GM18511 (cell line): ENCODE measurements around the gene NUDT16L1.

Experiments used
- ATAC-seq: cut with Tn5 transposase; IDR thresholded peaks from one replicate; pipeline ENCODE4 v1.9.1; 2021; ENCODE audit warnings: mild to moderate bottlenecking, moderate library complexity; ENCODE audit not compliant: unreplicated experiment

The NUDT16L1 gene

GRCh38 chr16:4693956-4694641 is 737 bp downstream of the NUDT16L1 start:
- ATAC-seq: peak; percentile 27

GRCh38 chr16:4694642-4695451 is 1.5 kb downstream of the NUDT16L1 start:
- ATAC-seq: no peak

- no peak for ATAC-seq
These were observed 2.3 kb downstream of the NUDT16L1 start for GRCh38 chr16:4695473-4696171.

- no peak for ATAC-seq
These were observed 3.0 kb downstream of the NUDT16L1 start for GRCh38 chr16:4696172-4696904.

GRCh38 chr16:4696905-4697847 is 3.8 kb downstream of the NUDT16L1 start:
- no peak for ATAC-seq

- no peak for ATAC-seq
These were observed 4.5 kb downstream of the NUDT16L1 start for GRCh38 chr16:4697848-4698291.

- ATAC-seq: no peak
These were observed 5.1 kb downstream of the NUDT16L1 start for GRCh38 chr16:4698321-4699045.

GRCh38 chr16:4699046-4699556 is 5.7 kb downstream of the NUDT16L1 start:
- no peak for ATAC-seq

GRCh38 chr16:4700380-4700996 is 7.1 kb downstream of the NUDT16L1 start:
- no peak for ATAC-seq

- ATAC-seq: no peak
These were observed 7.8 kb downstream of the NUDT16L1 start for GRCh38 chr16:4700997-4701743.

GRCh38 chr16:4701791-4702465 is 8.6 kb downstream of the NUDT16L1 start:
- ATAC-seq: no peak

GRCh38 chr16:4702466-4702808 is 9.1 kb downstream of the NUDT16L1 start:
- no peak for ATAC-seq

GRCh38 chr16:4703906-4704305 is 10.5 kb downstream of the NUDT16L1 start:
- ATAC-seq: no peak

- no peak for ATAC-seq
These were observed 11.1 kb downstream of the NUDT16L1 start for GRCh38 chr16:4704491-4704890.

- no peak for ATAC-seq
These were observed 11.6 kb downstream of the NUDT16L1 start for GRCh38 chr16:4704913-4705312.

- ATAC-seq: no peak
These were observed 13.5 kb downstream of the NUDT16L1 start for GRCh38 chr16:4706871-4707270.

GRCh38 chr16:4709481-4709880 is 16.1 kb downstream of the NUDT16L1 start:
- no peak for ATAC-seq
